SU-DHL-6 (cell line): ENCODE results near the gene LRRC75A.

Experiments used
- H2AFZ ChIP-seq: fragments of 200-600 bp; sonication (generic); 2 replicates; pipeline ENCODE4 v1.6.1; 2014; ENCODE audit warnings: low read depth, mild to moderate bottlenecking, moderate library complexity, mixed read lengths, antibody characterized with exemption, low read length; ENCODE audit not compliant: severe bottlenecking
- H3F3A ChIP-seq: fragments of 200-600 bp; shearing (Covaris generic); 2 replicates; pipeline ENCODE4 v1.6.0; 2016; ENCODE audit warnings: antibody characterized with exemption, mild to moderate bottlenecking; ENCODE audit not compliant: insufficient read depth
- H3K27ac ChIP-seq: fragments of 200-600 bp; sonication (generic); 2 replicates; pipeline ENCODE4 v1.5.1; 2016; ENCODE audit warnings: low read depth, mild to moderate bottlenecking, low read length, moderate library complexity, mixed read lengths
- H3K27me3 ChIP-seq: fragments of 200-600 bp; sonication (generic), shearing (Covaris generic); 2 replicates; pipeline ENCODE4 v1.6.0; 2014; ENCODE audit warnings: mild to moderate bottlenecking, low read length
- H3K36me3 ChIP-seq: fragments of 200-600 bp; sonication (generic); 2 replicates; pipeline ENCODE4 v1.6.1; 2014; ENCODE audit warnings: mild to moderate bottlenecking, low read length, mixed read lengths
- H3K4me2 ChIP-seq: fragments of 300-600, 200-600 bp; shearing (Covaris generic), sonication (generic); 2 replicates; pipeline ENCODE4 v1.6.0; 2014; ENCODE audit warnings: low read length, low read depth, mild to moderate bottlenecking; ENCODE audit not compliant: poor library complexity, severe bottlenecking
- H3K4me3 ChIP-seq: fragments of 200-600 bp; sonication (generic); 2 replicates; pipeline ENCODE4 v1.5.1; 2014; ENCODE audit warnings: antibody characterized with exemption, low read length, mild to moderate bottlenecking, mixed read lengths; ENCODE audit not compliant: insufficient read depth, poor library complexity, severe bottlenecking
- H3K79me2 ChIP-seq: fragments of 200-600 bp; sonication (generic); 2 replicates; pipeline ENCODE4 v1.6.1; 2014; ENCODE audit warnings: mild to moderate bottlenecking, low read length, moderate library complexity; ENCODE audit not compliant: insufficient read depth
- H3K9ac ChIP-seq: fragments of 200-600 bp; sonication (generic); 2 replicates; pipeline ENCODE4 v1.7.0; 2014; ENCODE audit warnings: mild to moderate bottlenecking, low read length
- H3K9me2 ChIP-seq: fragments of 200-600 bp; sonication (generic); replicated peaks from 2 replicates; pipeline ENCODE4 v1.6.1; 2014; ENCODE audit warnings: low read length; ENCODE audit not compliant: insufficient read depth
- H3K9me3 ChIP-seq: fragments of 200-600 bp; sonication (generic); 2 replicates; pipeline ENCODE4 v1.6.1; 2014; ENCODE audit warnings: low read length, mixed read lengths; ENCODE audit not compliant: insufficient read depth
- H4K20me1 ChIP-seq: fragments of 200-600 bp; sonication (generic); 2 replicates; pipeline ENCODE4 v1.6.1; 2014; ENCODE audit warnings: low read depth, mild to moderate bottlenecking, antibody characterized with exemption, low read length, moderate library complexity, mixed read lengths
- EZH2phosphoT487 ChIP-seq: fragments of 200-600 bp; sonication (generic), shearing (Covaris generic); conservative IDR thresholded peaks from 2 replicates; pipeline ENCODE4 v1.6.1; 2018; ENCODE audit warnings: mild to moderate bottlenecking, antibody characterized with exemption, low read length, moderate library complexity, mixed read lengths
- TF ChIP-seq, protein P1 (sequence below): fragments of 200-600 bp; sonication (generic); IDR thresholded peaks from one replicate; pipeline ENCODE4 v1.5.1; 2017; ENCODE audit warnings: antibody characterized with exemption, mild to moderate bottlenecking, low read length, moderate library complexity; ENCODE audit not compliant: insufficient read depth, poor library complexity, severe bottlenecking

Gene LRRC75A

DNA sequence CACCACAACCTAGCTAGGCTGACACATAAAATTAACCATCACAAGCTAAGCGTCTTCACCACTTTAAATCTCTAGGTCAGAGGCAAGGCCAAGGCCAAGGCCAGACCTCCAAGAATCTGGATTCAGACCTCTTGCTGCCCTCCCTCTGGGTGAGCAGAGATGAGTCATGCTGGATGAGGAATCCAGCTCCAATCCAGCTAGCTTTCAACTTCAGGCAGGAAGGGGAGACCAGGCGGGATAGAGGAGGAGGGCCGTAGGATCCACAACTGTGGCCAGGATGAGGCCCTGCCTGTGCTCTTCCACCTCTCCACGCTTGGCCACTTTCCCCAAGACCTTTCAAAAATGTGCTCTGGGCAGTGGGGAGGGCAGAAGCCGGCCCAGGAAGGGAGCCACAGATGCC, 14.7 kb downstream of the LRRC75A start:
- no peak overlapping the region for H3K4me2 ChIP-seq
- no peaks in the 10 kb centered on the region for H3K36me3 ChIP-seq
- no peak overlapping the region for H3K4me3 ChIP-seq
- H3K27ac ChIP-seq, result no peak overlapping the region
- TF ChIP-seq, protein P1, sequence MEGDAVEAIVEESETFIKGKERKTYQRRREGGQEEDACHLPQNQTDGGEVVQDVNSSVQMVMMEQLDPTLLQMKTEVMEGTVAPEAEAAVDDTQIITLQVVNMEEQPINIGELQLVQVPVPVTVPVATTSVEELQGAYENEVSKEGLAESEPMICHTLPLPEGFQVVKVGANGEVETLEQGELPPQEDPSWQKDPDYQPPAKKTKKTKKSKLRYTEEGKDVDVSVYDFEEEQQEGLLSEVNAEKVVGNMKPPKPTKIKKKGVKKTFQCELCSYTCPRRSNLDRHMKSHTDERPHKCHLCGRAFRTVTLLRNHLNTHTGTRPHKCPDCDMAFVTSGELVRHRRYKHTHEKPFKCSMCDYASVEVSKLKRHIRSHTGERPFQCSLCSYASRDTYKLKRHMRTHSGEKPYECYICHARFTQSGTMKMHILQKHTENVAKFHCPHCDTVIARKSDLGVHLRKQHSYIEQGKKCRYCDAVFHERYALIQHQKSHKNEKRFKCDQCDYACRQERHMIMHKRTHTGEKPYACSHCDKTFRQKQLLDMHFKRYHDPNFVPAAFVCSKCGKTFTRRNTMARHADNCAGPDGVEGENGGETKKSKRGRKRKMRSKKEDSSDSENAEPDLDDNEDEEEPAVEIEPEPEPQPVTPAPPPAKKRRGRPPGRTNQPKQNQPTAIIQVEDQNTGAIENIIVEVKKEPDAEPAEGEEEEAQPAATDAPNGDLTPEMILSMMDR, result no peak
- no peak for TF ChIP-seq EZH2phosphoT487
- H3K27me3 ChIP-seq, result no peaks in the 10 kb centered on the region
- no peak overlapping the region for H2AFZ ChIP-seq
- H4K20me1 ChIP-seq, result no peaks in the 10 kb centered on the region
- no peaks in the 10 kb centered on the region for H3K79me2 ChIP-seq
- no peaks in the 10 kb centered on the region for H3K9me2 ChIP-seq
- H3K9ac ChIP-seq, result no peak overlapping the region
- no peaks in the 10 kb centered on the region for H3K9me3 ChIP-seq
- H3F3A ChIP-seq, result no peaks in the 10 kb centered on the region

DNA sequence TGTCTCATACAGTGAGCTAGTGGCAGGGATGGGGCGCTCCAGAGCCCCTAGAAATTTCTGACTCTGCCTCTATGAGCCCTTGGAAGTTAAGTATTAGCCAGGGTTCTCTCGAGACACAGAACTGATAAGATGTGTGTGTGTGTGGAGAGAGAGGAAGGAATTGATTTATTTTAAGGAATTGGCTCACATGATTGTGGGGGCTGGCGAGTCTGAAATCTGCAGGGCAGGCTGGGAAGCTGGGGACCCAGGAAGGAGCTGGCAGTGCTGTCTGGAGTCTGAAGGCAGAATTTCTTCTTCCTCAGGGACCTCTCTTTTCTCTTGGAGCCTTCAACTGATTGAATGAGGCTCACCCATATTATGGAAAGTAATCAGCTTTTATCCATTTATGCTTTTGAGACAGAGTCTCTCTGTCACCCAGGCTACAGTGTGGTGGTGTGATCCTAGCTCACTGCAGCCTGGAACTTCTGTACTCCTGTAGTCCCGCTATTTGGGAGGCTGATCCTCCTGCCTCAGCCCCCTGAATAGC, 16.8 kb downstream of the LRRC75A start:
- TF ChIP-seq, protein P1, result no peak
- TF ChIP-seq EZH2phosphoT487, result no peak

DNA sequence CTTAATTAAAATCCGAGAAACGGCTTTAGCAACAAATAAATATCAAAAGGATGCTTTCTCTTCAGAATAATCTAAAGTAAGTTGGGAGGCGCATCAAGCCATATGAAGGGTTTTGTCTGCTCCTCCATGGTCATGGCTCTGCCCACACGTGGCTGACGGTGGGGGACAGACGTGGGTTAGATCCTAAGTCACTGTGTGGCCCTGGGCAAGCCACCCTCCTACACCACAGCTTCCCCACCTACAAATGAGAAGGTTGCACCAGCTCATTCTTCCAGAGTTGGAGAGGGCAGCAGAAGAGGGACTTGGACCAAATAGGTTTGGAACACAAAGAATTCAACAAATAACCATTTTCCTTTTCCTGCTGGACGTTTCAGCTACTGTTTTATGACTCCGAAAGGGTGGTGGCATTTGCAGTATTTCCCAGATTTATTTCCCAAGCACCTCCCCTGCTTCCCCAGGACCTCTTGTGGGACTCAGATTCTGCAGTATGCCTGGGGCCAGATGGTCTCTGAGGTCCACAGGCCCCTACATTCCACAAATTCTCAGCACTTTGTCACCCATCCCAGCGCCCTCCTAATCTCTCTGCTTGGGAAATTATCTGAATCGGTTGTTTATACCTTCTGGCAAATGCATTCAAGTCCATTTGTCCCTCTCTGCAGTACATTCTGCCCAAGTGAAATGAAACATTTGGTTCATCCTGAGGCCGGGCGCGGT, 17.8 kb downstream of the LRRC75A start:
- TF ChIP-seq, protein P1, result no peak
- no peak for TF ChIP-seq EZH2phosphoT487
- H3K9ac ChIP-seq, result no peak overlapping the region
- no peaks in the 10 kb centered on the region for H3K79me2 ChIP-seq
- H3K4me3 ChIP-seq, result no peak overlapping the region
- H4K20me1 ChIP-seq, result no peaks in the 10 kb centered on the region
- no peaks in the 10 kb centered on the region for H3K36me3 ChIP-seq
- no peak overlapping the region for H2AFZ ChIP-seq
- no peaks in the 10 kb centered on the region for H3K9me3 ChIP-seq
- no peak overlapping the region for H3K4me2 ChIP-seq
- no peak overlapping the region for H3K27ac ChIP-seq
- H3F3A ChIP-seq, result no peaks in the 10 kb centered on the region
- no peaks in the 10 kb centered on the region for H3K9me2 ChIP-seq
- no peaks in the 10 kb centered on the region for H3K27me3 ChIP-seq

More for the DNA sequence above, 16.8 kb downstream of the LRRC75A start:
- H3K4me2 ChIP-seq, result no peak overlapping the region
- no peaks in the 10 kb centered on the region for H3K36me3 ChIP-seq
- no peak overlapping the region for H2AFZ ChIP-seq
- no peaks in the 10 kb centered on the region for H4K20me1 ChIP-seq
- H3K79me2 ChIP-seq, result no peaks in the 10 kb centered on the region
- H3K9me2 ChIP-seq, result no peaks in the 10 kb centered on the region
- no peak overlapping the region for H3K27ac ChIP-seq
- H3K4me3 ChIP-seq, result no peak overlapping the region
- no peak overlapping the region for H3K9ac ChIP-seq
- H3F3A ChIP-seq, result no peaks in the 10 kb centered on the region
- no peaks in the 10 kb centered on the region for H3K27me3 ChIP-seq
- H3K9me3 ChIP-seq, result no peaks in the 10 kb centered on the region
